Choroid plexus epithelial cell (primary cell): ENCODE data around the gene EXOC4.

Experiments used
- DNase-seq: peaks from one replicate; pipeline ENCODE4 v3.0.0-alpha.2; 2010; ENCODE audit warnings: low read depth
- H3K4me3 ChIP-seq: 2 replicates; pipeline ENCODE4 v1.5.1; 2011; ENCODE audit warnings: low read depth, mild to moderate bottlenecking, control low read depth, low read length, moderate library complexity
- TF ChIP-seq, protein P1 (sequence below): conservative IDR thresholded peaks from 2 replicates; pipeline ENCODE4 v1.5.1; 2011; ENCODE audit warnings: low read depth, mild to moderate bottlenecking, control low read depth, inconsistent platforms, low read length, moderate library complexity

The EXOC4 gene

DNA sequence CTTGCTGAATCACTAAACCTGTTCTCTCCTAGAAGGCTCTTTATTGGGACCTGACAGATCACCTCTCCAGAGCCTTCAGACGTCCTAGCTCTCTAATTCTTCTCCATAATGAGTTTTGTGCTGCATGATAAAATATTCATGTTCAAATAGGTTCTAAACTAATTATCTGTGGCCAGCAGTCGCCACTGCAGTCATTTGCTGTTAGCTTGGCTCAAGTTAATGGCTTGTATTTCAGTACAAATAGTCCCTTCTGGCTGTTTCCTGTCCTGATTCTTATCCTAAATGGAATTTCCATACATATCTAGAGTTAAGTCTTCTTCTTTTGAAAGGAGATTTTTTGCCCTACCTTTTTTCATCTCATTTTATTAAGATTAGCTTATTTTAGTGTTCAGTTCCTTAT lies 303.2 kb downstream of the EXOC4 start:
- no peak for DNase-seq
- H3K4me3 ChIP-seq, result no peak overlapping the region
- TF ChIP-seq, protein P1, sequence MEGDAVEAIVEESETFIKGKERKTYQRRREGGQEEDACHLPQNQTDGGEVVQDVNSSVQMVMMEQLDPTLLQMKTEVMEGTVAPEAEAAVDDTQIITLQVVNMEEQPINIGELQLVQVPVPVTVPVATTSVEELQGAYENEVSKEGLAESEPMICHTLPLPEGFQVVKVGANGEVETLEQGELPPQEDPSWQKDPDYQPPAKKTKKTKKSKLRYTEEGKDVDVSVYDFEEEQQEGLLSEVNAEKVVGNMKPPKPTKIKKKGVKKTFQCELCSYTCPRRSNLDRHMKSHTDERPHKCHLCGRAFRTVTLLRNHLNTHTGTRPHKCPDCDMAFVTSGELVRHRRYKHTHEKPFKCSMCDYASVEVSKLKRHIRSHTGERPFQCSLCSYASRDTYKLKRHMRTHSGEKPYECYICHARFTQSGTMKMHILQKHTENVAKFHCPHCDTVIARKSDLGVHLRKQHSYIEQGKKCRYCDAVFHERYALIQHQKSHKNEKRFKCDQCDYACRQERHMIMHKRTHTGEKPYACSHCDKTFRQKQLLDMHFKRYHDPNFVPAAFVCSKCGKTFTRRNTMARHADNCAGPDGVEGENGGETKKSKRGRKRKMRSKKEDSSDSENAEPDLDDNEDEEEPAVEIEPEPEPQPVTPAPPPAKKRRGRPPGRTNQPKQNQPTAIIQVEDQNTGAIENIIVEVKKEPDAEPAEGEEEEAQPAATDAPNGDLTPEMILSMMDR, result no peak

DNA sequence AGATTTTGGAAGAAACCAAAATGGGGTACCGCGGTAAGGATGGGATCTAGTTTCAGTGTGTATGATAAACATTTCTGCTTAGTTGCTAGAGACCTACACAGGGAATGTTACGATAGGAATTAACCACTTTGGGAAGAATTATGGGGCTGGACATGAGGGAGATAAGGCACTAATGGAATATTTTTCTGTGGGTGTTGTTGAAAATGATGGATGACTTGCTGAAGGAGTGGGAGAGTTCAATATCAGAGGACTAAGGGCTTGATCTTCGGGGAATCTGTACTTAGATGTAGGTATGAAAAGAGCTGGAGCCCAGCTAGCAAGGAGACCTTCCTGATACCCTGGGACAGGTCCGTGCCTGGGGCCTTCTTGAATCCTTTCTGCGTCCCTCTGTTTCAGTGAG lies 303.7 kb downstream of the EXOC4 start:
- TF ChIP-seq, protein P1, result no peak
- no peak overlapping the region for H3K4me3 ChIP-seq
- no peak for DNase-seq

DNA sequence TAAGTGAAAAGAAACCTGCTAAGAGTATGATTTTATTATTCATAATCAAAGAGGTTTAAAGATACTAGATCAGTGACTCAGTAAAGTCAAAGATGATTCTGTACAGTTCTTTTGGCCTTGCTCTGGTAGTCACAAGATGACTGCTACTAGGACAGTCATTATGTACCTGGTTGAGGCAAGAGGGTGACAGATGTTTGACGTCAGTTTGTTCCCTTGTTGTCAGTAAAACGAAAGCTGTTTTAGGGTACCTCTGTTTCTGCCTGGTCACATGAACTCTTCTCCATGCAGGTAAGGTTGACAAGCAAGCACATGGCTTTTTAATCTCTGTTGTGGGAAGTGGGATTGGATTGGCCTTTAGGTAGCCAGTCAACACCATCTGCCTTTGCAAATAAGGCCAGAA lies 308.0 kb downstream of the EXOC4 start:
- H3K4me3 ChIP-seq, result no peak overlapping the region
- TF ChIP-seq, protein P1, result no peak
- DNase-seq, result no peak

DNA sequence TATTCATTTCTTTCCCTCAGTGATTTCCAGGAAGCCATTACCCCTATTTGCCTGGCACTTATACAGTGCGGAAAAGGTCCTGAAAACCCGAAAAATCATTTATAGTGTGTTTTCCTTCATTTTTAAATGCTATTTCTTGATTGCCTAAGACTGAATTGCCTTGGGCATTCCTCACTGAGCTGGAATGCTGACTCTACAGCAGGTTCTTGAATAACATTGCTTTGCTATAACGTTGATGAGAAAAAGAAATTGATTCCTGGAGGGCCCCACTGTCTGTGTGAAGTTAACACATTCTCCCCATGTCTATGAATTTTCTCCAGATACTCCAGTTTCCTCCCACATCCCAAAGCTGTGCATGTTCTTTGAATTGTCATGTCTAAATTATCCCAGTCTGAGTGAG lies 308.5 kb downstream of the EXOC4 start:
- no peak overlapping the region for H3K4me3 ChIP-seq
- TF ChIP-seq, protein P1, result no peak
- peak; percentile 46 for DNase-seq

DNA sequence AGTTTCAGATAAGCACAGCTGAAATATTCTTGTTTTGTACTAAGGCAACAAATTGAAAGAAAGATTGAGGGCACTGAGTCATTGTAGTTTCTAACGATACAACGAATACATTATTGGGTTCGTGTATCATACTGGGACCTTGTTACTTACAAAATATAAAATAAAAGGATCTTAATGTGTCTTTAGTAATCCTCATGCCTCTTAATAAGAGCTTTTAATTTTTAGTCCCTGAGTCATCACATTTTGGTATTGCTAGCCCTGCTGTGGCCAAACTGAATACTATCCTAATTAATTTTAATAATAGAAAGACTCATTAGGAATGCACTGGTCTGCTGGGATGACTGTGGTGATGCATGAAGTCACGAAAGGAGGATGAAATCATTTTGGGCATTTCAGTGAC lies 309.7 kb downstream of the EXOC4 start:
- no peak overlapping the region for H3K4me3 ChIP-seq
- DNase-seq, result no peak
- TF ChIP-seq, protein P1, result no peak

DNA sequence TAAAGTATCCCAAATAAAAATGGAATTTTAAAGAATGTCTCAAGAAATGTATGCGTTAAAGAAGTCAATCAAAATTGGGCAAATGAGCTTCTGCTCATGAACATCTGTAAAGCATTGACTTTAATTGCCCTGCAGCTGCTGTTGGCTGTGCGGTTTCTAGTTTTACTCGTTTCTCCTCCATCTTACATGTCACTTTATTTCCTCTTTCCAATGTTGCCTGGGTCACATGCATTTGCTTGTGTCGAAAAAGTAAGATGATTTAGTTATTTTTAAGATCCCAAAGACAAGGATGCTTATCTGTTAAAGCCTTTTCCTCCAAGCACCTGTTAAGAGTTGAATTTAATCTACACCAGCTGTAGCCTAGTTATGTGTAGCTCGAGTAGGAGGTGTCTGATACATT lies 310.4 kb downstream of the EXOC4 start:
- no peak overlapping the region for H3K4me3 ChIP-seq
- DNase-seq, result no peak
- TF ChIP-seq, protein P1, result no peak

DNA sequence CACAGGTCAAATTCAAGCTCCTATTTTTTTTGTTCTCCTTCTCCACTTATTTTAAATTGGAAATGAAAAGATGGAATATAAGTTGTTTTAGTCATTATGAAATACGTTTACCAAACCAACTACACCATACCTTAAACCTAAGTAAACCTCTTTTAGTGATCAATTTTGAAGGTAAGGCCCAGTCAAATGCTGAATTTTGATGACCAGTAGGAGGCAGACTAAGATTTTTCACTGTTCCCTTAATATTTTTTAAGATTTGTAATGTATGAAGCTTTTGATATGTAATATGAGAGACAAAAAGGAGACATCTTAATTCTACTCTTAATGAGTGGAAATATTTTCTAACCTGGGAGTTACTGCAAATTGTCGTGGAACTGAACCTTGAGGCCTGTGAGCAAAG lies 311.6 kb downstream of the EXOC4 start:
- TF ChIP-seq, protein P1, result peak; percentile 37
- no peak overlapping the region for H3K4me3 ChIP-seq
- peak; percentile 18 for DNase-seq
